Hepatocyte (in vitro differentiated cells): ENCODE measurements around the gene NRF1.

Source experiments
- EZH2 ChIP-seq: fragments of 200-600 bp; sonication (generic); IDR thresholded peaks from 2 replicates; pipeline ENCODE4 v1.6.1; 2016; ENCODE audit warnings: antibody characterized with exemption, mild to moderate bottlenecking, borderline replicate concordance
- TF ChIP-seq, protein P1 (sequence below): fragments of 200-600 bp; sonication (generic); IDR thresholded peaks from 2 replicates; pipeline ENCODE4 v1.5.1; 2016; ENCODE audit warnings: antibody characterized with exemption, mild to moderate bottlenecking; ENCODE audit not compliant: poor library complexity

DNA sequence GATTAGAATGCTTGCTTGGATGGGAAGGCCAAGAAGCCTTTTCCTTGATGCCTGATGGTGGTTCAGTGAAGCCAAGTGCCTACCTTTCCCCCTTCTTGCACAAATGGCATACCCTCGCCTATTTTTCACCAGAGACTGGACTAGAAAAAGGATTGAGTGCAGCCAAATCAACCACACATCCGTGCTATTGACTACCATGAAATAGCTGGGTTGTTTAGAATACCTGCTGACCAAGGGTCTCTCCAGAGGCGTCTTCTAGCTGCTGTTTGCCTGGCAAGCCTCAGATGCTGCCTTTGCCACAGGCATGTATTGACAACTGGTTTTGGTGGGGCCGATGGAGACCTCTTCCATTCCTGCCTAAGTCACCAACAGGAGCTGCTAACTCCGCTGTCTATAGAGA, 146.5 kb downstream of the NRF1 start:
- TF ChIP-seq, protein P1, sequence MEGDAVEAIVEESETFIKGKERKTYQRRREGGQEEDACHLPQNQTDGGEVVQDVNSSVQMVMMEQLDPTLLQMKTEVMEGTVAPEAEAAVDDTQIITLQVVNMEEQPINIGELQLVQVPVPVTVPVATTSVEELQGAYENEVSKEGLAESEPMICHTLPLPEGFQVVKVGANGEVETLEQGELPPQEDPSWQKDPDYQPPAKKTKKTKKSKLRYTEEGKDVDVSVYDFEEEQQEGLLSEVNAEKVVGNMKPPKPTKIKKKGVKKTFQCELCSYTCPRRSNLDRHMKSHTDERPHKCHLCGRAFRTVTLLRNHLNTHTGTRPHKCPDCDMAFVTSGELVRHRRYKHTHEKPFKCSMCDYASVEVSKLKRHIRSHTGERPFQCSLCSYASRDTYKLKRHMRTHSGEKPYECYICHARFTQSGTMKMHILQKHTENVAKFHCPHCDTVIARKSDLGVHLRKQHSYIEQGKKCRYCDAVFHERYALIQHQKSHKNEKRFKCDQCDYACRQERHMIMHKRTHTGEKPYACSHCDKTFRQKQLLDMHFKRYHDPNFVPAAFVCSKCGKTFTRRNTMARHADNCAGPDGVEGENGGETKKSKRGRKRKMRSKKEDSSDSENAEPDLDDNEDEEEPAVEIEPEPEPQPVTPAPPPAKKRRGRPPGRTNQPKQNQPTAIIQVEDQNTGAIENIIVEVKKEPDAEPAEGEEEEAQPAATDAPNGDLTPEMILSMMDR: no peak
- no peak for TF ChIP-seq EZH2
